GM18873 (cell line): ENCODE measurements around the gene INPP5F.

ENCODE experiments used
- ATAC-seq: cut with Tn5 transposase; IDR thresholded peaks from one replicate; pipeline ENCODE4 v1.9.1; 2021; ENCODE audit warnings: mild to moderate bottlenecking, moderate library complexity, moderate number of reproducible peaks; ENCODE audit not compliant: unreplicated experiment, low FRiP score

The INPP5F gene, protein sequence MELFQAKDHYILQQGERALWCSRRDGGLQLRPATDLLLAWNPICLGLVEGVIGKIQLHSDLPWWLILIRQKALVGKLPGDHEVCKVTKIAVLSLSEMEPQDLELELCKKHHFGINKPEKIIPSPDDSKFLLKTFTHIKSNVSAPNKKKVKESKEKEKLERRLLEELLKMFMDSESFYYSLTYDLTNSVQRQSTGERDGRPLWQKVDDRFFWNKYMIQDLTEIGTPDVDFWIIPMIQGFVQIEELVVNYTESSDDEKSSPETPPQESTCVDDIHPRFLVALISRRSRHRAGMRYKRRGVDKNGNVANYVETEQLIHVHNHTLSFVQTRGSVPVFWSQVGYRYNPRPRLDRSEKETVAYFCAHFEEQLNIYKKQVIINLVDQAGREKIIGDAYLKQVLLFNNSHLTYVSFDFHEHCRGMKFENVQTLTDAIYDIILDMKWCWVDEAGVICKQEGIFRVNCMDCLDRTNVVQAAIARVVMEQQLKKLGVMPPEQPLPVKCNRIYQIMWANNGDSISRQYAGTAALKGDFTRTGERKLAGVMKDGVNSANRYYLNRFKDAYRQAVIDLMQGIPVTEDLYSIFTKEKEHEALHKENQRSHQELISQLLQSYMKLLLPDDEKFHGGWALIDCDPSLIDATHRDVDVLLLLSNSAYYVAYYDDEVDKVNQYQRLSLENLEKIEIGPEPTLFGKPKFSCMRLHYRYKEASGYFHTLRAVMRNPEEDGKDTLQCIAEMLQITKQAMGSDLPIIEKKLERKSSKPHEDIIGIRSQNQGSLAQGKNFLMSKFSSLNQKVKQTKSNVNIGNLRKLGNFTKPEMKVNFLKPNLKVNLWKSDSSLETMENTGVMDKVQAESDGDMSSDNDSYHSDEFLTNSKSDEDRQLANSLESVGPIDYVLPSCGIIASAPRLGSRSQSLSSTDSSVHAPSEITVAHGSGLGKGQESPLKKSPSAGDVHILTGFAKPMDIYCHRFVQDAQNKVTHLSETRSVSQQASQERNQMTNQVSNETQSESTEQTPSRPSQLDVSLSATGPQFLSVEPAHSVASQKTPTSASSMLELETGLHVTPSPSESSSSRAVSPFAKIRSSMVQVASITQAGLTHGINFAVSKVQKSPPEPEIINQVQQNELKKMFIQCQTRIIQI

DNA sequence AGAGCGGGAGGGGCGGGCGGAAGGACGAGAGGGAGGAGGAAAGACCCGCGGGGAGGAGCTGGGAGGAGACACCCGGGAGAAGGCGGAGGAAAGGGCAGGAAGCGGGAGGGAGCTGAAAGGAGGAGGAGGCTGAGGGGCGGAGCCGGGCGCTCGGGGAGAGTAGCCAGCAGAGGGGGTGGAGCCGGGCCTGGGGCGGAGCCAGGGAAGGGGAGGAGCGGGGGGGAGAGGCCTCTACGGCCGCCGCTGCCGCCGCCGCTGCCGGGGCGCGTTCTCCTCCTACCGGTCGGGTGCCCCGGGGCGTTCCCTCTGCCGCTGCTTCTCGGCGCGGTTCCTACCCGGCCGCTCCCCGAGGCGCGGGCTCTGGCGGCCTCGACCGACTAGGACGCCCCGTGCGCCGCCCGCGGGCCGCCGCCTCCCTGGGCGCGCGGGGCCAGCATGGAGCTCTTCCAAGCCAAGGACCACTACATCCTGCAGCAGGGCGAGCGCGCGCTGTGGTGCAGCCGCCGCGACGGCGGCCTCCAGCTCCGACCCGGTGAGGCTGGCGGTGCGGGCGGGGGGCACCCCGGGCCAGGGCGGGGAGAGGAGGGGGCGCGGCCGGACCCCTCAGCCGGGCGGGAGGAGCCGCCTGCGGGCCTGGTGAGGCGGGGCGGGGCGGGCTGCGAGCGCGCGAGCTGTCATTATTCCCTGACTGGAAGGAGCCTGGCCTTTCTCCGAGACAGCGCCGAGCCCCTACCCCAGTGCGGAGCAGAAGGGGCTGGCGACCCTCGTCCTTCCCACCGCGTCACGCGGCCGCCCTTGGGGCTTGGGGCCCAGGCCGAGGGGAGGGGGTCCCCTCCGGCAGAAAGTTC, at the start of gene INPP5F:
TSS of gene INPP5F (plus strand) at position 223 of the 848 bp plus-strand sequence. CDS start at position 436, 213 bp downstream.
- peak; percentile 85 for ATAC-seq

DNA sequence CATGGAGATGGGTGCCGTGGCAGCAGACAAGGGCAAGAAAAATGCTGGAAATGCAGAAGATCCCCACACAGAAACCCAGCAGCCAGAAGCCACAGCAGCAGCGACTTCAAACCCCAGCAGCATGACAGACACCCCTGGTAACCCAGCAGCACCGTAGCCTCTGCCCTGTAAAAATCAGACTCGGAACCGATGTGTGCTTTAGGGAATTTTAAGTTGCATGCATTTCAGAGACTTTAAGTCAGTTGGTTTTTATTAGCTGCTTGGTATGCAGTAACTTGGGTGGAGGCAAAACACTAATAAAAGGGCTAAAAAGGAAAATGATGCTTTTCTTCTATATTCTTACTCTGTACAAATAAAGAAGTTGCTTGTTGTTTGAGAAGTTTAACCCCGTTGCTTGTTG, 48.7 kb upstream of the INPP5F start:
- ATAC-seq = no peak

DNA sequence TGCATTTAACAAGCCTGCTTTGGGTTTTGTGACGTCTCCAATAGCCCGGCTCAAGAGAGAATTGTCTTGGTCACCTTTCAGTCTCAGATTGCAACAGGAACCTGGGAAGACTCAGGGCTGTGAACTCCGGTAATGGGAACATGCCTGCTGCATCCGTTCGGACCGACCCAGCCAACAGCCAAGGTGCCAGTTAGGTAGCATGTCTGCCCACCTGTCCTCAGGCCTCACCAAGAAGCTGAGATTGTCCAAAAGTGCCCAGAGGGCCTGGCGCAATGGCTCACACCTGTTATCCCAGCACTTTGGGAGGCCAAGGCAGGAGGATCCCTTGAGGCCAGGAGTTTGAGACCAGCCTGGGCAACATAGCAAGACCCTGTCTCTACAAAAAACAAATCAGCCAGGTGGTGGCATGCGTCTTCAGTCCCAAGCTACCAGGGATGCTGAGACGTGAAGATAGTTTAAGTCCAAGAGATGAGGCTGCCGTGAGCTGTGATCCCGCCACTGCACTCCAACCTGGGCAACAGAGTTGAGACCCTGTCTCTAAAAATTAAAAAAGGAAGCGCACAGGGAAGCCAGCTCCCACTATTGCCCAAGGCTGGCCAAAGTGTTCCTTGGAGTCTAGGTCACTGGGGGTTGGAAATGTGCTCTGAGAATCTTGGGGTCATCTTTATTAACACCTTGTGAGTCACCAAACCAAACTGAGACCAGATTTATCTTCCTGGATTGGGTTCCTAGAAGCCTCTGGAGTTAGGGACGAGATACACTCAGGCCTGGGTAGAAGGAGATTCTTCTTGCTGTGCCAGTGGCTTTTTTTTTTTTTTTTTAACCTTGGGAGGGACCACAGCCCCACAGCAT, 47.7 kb upstream of the INPP5F start:
- no peak for ATAC-seq

DNA sequence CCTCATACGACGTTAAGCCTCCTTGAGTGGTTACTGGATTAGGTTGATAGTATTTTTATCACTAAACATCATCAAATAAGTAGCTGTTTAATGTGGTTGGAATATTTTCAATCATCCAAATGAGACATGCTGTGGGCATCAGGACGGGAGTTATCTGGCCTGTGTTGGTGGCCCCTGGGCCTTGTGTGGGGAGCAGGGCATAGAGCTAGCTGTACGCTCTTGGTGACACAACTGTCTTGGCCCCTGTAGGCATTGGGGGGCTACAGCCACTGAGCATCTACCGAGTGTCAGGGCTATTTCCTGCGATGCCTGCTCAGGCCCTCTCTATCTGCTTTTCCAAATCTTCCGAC, 46.4 kb upstream of the INPP5F start:
- ATAC-seq = no peak

DNA sequence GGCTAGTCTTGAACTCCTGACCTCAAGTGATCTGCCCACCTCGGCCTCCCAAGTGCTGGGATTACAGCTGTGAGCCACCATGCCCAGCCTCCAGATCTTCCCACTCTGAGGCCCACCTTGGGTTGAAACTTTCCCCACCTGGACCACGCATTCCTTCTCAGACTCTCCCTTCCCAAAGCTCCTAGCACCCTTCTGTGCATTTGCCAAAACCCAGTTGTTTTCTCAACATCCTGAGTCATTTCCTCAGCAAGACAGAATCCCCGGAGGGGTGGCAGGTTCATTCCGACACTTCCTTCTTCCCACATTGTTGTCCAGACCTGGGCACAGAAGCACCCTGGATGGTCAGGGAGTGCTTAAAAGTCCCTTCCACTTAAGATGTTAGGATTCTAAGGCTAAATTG, 45.8 kb upstream of the INPP5F start:
- ATAC-seq = no peak

DNA sequence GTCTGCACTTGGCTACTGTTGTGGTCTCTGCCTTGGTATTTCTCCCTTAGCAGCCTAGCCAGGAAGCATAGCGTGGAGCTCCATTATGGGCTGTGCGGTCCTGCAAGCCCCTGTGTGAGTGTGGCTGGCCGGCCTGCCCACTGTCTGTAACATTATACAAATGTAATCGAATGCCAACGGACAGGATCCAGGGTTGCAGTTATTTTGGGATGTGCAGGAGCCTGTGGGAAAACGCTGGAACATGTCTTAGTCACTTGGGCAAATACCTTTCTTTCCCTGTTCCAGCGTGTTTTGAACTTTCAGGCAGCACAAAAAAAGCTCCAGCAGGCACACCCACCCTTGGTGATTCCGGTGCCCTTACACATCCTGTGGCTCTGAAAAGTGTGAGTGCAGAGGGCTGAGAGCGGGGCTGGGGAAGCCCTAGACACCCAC, 45.2 kb upstream of the INPP5F start:
- no peak for ATAC-seq

DNA sequence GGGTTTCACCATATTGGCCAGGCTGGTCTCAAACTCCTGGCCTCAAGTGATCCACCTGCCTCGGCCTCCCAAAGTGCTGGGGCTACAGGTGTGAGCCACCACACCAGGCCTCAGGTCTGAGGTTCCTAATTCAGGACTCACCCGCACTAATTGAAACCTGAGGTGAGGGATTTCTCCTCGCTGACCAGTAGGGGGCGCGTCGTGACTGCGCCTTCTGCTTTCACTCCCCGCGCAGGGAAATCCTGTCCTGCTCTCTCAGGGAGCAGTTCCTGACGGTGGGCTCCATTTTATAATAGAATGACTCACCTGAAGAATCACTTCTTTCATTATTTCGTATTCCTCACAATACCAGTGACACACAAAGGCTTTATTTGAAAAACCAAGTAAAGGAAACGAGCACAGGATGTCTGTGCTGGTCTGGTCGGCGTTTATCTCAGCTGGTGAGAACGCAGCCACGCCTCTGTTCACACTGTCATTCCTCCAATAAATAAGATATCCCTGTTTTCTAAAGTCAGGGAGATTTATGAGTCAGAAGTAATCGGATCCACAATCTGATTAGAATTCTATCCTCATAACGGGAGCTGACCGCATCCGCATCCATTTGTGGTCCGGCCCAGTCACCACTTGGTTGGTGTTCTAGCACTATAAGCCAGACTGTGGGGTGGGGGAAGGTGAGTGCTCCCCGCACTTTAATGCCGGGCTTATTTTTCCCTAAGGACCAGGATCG, 39.2 kb upstream of the INPP5F start:
- ATAC-seq = no peak

DNA sequence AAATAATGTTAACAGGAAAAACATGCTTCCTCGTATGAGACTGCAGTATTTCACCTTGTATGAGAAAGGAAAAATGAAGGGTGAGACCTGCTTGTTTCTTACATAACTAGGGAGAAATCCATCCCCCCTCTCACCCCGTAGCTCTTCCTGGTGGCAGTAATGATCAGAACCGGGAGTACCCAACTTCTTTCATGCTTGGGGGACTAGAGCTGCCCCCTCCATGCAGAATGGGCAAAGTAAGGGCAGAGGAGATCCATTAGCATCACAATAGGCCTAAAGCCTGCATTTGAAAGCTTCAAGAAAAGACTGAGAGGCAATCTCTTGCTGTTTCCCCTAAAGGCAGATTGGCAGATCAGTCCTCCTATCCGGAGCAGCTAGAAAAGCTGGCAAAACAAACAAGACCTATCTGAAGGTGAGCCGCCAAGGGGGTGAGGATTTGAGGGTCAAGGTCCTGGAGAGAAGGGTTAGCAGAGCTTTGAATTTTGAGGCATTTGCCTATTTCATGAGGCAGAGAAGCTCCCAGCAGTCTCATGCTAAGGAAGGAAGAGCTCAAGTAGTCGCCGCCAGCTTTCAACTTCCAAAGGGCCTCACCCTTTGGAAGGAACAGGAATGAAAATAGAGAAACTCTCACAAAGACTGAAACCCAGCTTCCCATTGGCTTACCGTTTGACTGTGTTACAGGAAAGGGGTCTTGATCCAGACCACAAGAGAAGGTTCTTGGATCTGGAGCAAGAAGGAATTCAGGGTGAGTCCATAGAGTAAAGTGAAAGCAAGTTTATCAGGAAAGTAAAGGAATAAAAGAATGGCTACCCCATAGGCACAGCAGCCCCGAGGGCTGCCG, 38.4 kb upstream of the INPP5F start:
- ATAC-seq = no peak

DNA sequence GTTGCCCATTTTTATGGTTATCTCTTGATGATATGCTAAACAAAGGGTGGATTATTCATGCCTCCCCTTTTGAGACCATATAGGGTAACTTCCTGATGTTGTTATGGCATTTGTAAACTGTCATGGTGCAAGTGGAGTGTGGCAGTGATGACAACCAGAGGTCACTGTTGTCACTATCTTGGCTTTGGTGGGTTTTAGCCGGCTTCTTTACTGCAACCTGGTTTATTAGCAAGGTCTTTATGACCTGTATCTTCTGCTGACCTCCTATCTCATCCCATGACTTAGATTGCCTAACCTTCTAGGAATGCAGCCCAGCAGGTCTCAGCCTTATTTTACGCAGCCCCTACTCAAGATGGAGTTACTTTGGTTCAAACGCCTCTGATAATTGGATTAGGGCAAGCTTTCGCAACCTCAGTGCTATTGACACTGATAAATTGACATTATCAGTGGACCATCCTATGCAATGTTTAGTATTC, 37.8 kb upstream of the INPP5F start:
- ATAC-seq = no peak

DNA sequence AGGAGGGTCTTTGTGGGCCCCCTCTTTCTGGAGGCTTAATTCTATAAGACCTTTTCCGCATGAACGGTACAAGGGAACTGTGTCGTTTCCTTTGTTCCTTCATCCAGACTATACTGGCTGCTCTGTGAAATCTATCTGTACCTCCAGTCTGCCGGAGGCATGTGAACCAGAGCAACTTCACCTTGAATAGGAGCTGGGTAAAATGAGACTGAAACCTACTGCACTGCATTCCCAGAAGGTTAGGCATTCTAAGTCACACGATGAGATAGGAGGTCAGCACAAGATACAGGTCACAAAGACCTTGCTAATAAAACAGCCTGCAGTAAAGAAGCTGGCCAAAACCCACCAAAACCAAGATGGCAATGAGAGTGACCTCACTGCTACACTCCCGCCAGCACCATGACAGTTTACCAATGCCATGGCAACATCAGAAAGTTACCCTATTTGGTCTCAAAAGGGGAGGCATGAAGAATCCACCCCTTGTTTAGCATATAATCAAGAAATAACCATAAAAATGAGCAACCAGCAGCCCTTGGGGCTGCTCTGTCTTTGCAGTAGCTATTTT, 36.8 kb upstream of the INPP5F start:
- ATAC-seq = no peak

DNA sequence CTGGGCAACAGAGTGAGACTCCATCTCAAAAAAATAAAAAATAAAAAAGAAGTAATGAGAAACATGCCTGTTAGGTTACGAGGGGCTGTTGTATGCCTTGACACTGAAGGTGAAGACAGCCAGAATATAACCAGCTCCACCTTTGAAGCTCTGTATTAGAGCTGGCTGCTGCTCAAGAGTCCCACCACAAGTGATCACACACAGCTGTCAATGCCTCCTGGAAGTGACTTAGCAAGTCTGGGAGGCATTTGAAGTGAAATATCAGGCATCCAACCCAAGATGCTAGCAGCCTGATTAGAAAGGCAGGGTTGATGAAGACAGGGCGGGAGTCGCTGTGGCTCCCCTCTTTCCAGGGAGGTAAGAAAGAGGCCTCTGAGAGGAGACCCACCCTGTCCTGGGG, 34.1 kb upstream of the INPP5F start:
- no peak for ATAC-seq

DNA sequence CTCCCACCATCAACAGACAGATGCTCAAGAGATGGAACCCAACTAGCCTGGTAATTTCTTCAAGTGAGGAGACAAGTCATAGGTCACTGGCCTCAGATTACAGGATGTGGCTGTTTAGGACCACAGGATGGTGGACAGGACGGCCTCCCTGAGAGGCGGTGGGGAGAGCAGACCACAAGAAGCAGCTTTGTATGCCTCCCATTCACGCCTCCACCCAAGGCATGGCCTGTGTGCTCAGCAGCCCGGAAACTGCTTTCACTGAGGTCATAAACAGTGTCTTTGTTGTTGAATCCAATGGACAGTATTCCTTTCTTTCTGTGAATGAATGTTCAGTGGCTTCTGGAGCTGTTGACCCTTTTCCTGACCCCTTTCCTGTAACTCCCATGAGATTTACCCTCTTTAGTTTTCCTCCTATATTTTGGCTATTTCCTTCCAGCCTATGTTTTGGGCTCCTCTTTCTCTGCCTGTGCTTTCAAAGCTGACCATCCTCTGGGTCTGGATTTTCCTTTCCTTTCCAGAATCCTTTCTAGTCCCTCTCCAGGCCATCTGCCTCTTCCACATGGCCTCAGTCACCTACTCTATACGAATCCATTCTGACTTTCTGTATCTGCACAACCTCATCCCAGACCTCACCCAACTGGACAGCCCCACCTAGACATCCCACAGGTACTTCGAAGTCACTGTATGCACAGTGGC, 32.4 kb upstream of the INPP5F start:
- ATAC-seq = no peak

DNA sequence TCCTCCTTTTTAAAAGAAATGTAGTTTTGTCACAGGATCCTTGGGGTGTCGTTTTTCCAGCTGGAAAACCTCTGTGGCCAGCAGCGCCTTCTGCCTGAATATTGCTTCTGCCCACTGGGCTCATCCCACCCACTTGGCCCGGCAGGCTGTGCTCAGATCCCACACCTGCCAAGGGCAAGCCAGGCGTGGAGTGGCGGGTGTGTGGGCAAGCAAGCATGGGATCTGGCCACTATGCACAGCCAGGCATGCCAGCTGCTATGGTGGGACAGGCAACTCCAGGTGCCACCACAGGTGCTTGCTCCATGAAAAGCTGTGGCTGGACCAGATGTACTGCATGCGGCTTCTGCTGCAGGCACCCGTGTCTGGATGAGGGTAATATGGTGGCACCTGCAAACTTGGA, 31.2 kb upstream of the INPP5F start:
- ATAC-seq = no peak

DNA sequence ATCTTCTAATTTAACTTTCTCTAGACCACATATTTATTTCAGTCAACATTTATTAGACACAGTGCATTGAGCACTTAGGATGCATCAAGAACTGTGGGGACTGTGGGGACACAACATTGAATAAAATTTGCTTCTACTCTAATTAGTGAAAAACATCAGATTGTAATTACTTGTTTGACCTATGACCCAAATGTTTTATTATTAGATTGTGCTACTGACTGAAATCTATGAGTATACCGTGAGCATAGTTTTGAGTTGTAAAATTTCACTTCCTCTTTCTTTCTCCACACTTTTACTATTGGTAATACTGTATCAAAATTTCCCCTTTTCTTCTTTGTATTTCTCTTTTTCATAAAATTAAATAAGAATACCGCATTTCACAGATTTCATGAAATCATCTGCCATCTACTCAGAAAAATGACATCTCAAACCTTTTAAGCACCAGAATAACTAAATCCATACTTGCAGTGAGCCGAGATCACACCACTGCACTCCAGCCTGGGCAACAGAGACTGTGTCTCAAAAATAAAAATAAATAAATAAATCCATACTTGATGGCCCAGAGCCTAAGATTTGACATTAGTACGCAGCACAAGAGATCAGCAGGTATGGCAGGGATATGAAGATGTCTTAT, 25.4 kb upstream of the INPP5F start:
- peak; percentile 46 for ATAC-seq

DNA sequence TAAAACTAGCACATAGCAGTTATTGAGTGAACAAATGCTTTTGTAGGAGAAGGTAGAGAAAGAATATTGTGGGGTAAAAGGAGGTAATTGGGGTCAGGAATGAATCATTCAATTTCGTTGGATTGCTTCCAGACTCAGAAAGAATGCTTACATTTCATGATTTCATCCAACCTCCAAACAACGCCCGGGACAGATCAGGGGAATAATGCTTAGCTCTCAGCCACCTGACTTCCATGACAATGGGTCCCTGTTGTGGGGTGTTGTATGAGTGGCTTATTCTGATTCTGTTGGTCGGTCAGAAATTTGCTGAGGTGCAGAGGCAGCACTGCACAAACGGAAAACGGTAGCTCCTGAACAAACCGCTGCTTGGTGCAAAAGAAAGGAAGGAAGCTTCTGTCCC, 24.0 kb upstream of the INPP5F start:
- no peak for ATAC-seq

DNA sequence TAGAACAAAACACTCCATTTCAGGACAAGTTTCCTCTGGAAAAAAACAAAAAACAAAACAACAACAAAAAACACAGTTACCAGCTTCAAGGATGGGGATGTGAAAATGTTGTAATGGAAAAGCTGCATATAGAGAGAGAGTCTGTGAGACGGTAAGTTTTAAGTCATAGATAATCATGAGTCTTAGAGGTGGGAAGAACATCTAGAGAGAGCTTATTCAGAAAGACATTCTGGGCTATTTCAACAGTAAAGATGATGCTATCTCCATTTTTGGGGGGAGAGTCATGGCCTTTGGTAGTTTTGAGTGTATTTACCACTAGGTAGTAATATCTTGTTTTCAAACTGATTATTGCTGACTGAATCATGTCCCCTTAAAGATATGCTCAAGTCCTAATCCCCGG, 23.3 kb upstream of the INPP5F start:
- no peak for ATAC-seq
